Measurements from ENCODE around the gene SPRED1. TPM values are rescaled to one million over a fixed set of nuclear protein-coding genes. Genes with fewer than 3 reads are reported as not detected.
"Not testable (repeated sequence)": the region's sequence is repeated elsewhere in the genome, so short reads cannot be mapped to it uniquely, and the experiment has no call there.

Gene SPRED1
- polyA plus RNA-seq, 4 donors, result 0.89 to 30.1 (median 3.5) TPM

DNA sequence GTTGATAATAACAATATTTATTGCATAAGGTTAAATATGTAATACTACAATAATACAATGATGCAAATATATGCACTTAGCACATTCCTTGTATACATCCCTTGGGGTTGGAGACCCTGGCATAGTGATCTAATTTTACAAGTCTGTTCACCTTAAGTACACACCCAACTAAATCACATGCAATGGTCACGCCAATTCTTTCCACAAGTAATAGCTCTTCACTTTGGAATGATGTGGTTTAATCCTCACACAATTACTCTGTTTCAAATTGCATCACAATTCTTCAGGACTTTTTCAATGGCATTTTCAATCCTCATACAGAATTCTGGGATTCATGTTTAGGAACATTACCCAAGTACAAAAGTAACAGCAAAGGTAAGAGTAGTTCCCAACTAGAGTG, 27.3 kb upstream of the SPRED1 start:
- peaks cover 0 to 3% (median 0%) of the 10 kb centered on the region in 3 donors for H3K4me1 ChIP-seq (ENCODE audit: control insufficient read depth in 3 of 3, insufficient read depth in 2 of 3, low read depth in 1 of 3, low read length in 2 of 3)
- no peak overlapping the region for H3K4me3 ChIP-seq (ENCODE audit: low read depth in 1 of 3, low read length in 3 of 3)
- H3K9me3 ChIP-seq (ENCODE audit: control insufficient read depth in 2 of 2, insufficient read depth in 1 of 2, low read depth in 1 of 2, low read length in 1 of 2), result no peaks in the 10 kb centered on the region
- FAIRE-seq (no peak), DNase-seq (no peak)
- H3K36me3 ChIP-seq (ENCODE audit: control insufficient read depth in 3 of 3, insufficient read depth in 2 of 3, low read depth in 1 of 3, low read length in 3 of 3), result no peaks in the 10 kb centered on the region
- no peak overlapping the region for H3K27ac ChIP-seq (ENCODE audit: low read depth in 1 of 3, low read length in 2 of 3)
- no peaks in the 10 kb centered on the region for H3K27me3 ChIP-seq (ENCODE audit: control insufficient read depth in 3 of 3, insufficient read depth in 3 of 3, low read length in 3 of 3)
- WGBS, 3 donors, result 92 to 97% (median 96%) methylated on average over 1 of the region's 1 CpG

DNA sequence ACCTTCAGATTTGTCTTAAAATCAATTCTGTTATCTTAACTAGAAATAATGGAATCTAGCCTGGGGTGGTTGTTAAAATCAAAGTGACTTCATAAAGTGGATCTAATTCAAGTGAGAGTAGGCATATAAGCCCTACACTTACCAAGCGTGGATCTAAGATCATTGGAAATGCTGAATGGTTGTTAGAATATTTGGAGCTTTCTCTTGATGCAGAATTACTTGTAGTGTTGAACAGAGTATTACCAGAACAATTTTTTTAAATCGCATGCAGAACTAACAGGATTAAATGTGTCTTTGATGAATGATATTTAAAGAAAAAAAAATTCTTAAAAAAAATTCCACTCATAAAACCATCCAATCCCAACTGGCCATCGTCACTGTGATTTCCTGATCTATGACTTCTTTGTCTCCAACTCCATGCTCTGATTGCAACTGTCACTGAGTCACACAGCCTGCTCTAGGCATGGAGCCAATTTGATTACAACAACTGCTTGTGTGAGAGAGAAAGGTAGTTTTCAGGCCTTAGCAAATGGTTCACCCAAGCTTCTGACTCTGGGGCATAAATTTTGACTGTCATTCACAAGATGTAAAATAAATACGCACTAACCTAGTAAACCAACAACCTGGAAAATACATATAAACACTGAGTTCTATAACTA, 25.9 kb upstream of the SPRED1 start:
- Histone ChIP-seq H3K4me3 (ENCODE audit: low read depth in 1 of 3, low read length in 3 of 3) (no peak overlapping the region), H3K9me3 (ENCODE audit: control insufficient read depth in 2 of 2, insufficient read depth in 1 of 2, low read depth in 1 of 2, low read length in 1 of 2) (no peaks in the 10 kb centered on the region), H3K27me3 (ENCODE audit: control insufficient read depth in 3 of 3, insufficient read depth in 3 of 3, low read length in 3 of 3) (no peaks in the 10 kb centered on the region), H3K27ac (ENCODE audit: low read depth in 1 of 3, low read length in 2 of 3) (peak overlapping the region in 1 of 3 donors; percentile 4), H3K36me3 (ENCODE audit: control insufficient read depth in 3 of 3, insufficient read depth in 2 of 3, low read depth in 1 of 3, low read length in 3 of 3) (no peaks in the 10 kb centered on the region), H3K4me1 (ENCODE audit: control insufficient read depth in 3 of 3, insufficient read depth in 2 of 3, low read depth in 1 of 3, low read length in 2 of 3) (peaks cover 0 to 3% (median 0%) of the 10 kb centered on the region in 3 donors)
- FAIRE-seq (no peak), DNase-seq (peak; percentile 68 to 85)
- 21 to 60% (median 39%) methylated on average over 4 of the region's 4 CpGs for WGBS, 3 donors

DNA sequence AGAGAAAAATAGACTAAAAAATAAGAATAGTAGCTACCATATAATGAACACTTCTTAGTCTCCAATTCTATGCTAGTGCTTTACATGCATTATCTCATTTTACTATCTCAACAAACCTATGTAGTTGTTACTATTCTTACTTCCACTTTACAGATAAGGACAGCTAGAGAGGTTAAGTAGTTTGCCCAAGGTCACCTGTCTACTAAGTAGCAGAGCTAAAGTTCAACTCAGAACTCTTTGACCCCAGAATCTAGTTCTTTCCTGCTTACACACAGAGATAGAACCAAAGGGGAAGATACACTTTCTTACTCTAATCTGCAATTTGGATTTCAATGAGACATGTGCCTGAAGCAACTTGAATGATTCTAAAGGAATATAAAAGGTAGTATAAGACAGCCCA, 24.7 kb upstream of the SPRED1 start:
- H3K9me3 ChIP-seq (ENCODE audit: control insufficient read depth in 2 of 2, insufficient read depth in 1 of 2, low read depth in 1 of 2, low read length in 1 of 2), result no peaks in the 10 kb centered on the region
- FAIRE-seq (no peak), DNase-seq (peak in 1 of 2 donors; percentile 31)
- H3K4me1 ChIP-seq (ENCODE audit: control insufficient read depth in 3 of 3, insufficient read depth in 2 of 3, low read depth in 1 of 3, low read length in 2 of 3), result peaks cover 0 to 3% (median 0%) of the 10 kb centered on the region in 3 donors
- no peak overlapping the region for H3K4me3 ChIP-seq (ENCODE audit: low read depth in 1 of 3, low read length in 3 of 3)
- H3K27me3 ChIP-seq (ENCODE audit: control insufficient read depth in 3 of 3, insufficient read depth in 3 of 3, low read length in 3 of 3), result no peaks in the 10 kb centered on the region
- H3K27ac ChIP-seq (ENCODE audit: low read depth in 1 of 3, low read length in 2 of 3), result no peak overlapping the region
- H3K36me3 ChIP-seq (ENCODE audit: control insufficient read depth in 3 of 3, insufficient read depth in 2 of 3, low read depth in 1 of 3, low read length in 3 of 3), result no peaks in the 10 kb centered on the region

DNA sequence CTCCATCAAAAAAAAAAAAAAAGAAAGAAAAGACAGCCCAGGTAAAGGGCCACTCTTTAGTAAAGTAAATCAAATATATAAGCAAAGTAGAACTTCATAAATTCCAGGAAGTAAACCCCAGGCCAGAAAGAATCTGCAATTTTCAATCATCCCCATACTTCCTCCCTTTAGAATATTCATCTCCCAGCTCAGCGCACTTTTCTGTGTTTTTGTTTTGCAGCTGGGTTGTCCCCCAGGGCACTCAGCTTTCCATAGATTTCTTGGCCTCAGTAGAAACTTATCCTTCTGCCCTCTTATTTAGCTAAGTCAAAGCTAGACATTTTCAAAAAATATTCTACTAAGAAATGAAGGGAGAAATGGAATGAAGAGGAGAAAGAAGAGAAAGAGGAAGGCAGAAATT, 24.0 kb upstream of the SPRED1 start:
- FAIRE-seq, result no peak
- no peaks in the 10 kb centered on the region for H3K9me3 ChIP-seq (ENCODE audit: control insufficient read depth in 2 of 2, insufficient read depth in 1 of 2, low read depth in 1 of 2, low read length in 1 of 2)
- H3K27ac ChIP-seq (ENCODE audit: low read depth in 1 of 3, low read length in 2 of 3), result no peak overlapping the region
- no peak for DNase-seq
- no peaks in the 10 kb centered on the region for H3K27me3 ChIP-seq (ENCODE audit: control insufficient read depth in 3 of 3, insufficient read depth in 3 of 3, low read length in 3 of 3)
- H3K4me1 ChIP-seq (ENCODE audit: control insufficient read depth in 3 of 3, insufficient read depth in 2 of 3, low read depth in 1 of 3, low read length in 2 of 3), result peaks cover 0 to 3% (median 0%) of the 10 kb centered on the region in 3 donors
- 73 to 100% (median 97%) methylated on average over 1 of the region's 1 CpG for WGBS, 3 donors
- H3K4me3 ChIP-seq (ENCODE audit: low read depth in 1 of 3, low read length in 3 of 3), result no peak overlapping the region
- no peaks in the 10 kb centered on the region for H3K36me3 ChIP-seq (ENCODE audit: control insufficient read depth in 3 of 3, insufficient read depth in 2 of 3, low read depth in 1 of 3, low read length in 3 of 3)

DNA sequence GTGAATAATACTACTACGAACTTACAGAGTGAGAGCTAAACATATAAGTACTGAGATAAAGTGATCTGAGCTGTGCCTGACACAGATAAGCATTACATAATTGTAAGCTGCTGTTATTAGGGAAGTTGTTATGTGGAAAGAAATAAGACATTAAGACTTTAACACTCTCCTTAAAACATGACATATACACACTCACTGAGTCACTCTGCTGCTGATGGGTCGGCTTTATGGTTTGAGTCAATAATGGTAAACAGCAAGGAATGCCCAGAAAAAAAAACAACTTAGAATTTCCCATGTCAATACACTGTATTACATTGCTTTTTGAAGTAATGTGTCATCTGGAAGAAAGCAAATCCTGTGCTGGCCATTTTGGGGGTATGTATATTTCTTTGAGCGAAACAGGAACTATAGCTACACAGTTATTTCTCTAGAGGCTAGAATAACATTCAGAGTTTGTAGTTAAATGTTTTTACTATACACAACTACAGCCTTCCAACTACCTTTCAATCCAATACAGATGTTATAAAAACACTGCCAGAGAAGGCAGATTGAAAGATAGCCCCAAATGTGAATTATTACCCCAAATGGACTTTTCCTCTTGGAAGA, 22.8 kb upstream of the SPRED1 start:
- H3K27ac ChIP-seq (ENCODE audit: low read depth in 1 of 3, low read length in 2 of 3), result no peak overlapping the region
- FAIRE-seq, result no peak
- H3K27me3 ChIP-seq (ENCODE audit: control insufficient read depth in 3 of 3, insufficient read depth in 3 of 3, low read length in 3 of 3), result no peaks in the 10 kb centered on the region
- H3K4me1 ChIP-seq (ENCODE audit: control insufficient read depth in 3 of 3, insufficient read depth in 2 of 3, low read depth in 1 of 3, low read length in 2 of 3), result peaks cover 0 to 3% (median 0%) of the 10 kb centered on the region in 3 donors
- no peaks in the 10 kb centered on the region for H3K36me3 ChIP-seq (ENCODE audit: control insufficient read depth in 3 of 3, insufficient read depth in 2 of 3, low read depth in 1 of 3, low read length in 3 of 3)
- no peak overlapping the region for H3K4me3 ChIP-seq (ENCODE audit: low read depth in 1 of 3, low read length in 3 of 3)
- H3K9me3 ChIP-seq (ENCODE audit: control insufficient read depth in 2 of 2, insufficient read depth in 1 of 2, low read depth in 1 of 2, low read length in 1 of 2), result no peaks in the 10 kb centered on the region
- no peak for DNase-seq
- whole genome bisulfite sequencing, 3 donors, result 71 to 84% (median 77%) methylated on average over 3 of the region's 3 CpGs

DNA sequence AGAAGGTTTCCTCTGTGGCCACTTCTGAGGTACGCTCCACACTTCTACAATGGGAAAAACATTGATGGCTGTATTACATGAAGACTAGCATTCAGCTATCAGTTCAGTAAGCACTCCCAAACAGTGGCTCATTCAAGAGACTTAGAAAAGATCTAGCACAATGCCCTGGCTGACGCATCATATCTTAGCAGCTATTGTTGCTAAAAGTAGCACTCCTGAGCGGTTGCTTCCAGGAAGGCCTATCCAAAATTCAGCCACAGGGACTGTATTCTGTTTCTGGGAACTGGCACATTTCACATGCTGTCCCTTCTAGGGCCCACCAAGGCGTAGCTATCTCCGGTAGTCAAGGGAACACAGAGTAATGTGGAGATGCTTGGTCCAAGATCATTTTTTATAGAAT, 21.2 kb upstream of the SPRED1 start:
- Histone ChIP-seq H3K27me3 (ENCODE audit: control insufficient read depth in 3 of 3, insufficient read depth in 3 of 3, low read length in 3 of 3) (no peaks in the 10 kb centered on the region), H3K4me1 (ENCODE audit: control insufficient read depth in 3 of 3, insufficient read depth in 2 of 3, low read depth in 1 of 3, low read length in 2 of 3) (peaks cover 0 to 3% (median 0%) of the 10 kb centered on the region in 3 donors), H3K4me3 (ENCODE audit: low read depth in 1 of 3, low read length in 3 of 3) (no peak overlapping the region), H3K9me3 (ENCODE audit: control insufficient read depth in 2 of 2, insufficient read depth in 1 of 2, low read depth in 1 of 2, low read length in 1 of 2) (no peaks in the 10 kb centered on the region), H3K27ac (ENCODE audit: low read depth in 1 of 3, low read length in 2 of 3) (no peak overlapping the region), H3K36me3 (ENCODE audit: control insufficient read depth in 3 of 3, insufficient read depth in 2 of 3, low read depth in 1 of 3, low read length in 3 of 3) (no peaks in the 10 kb centered on the region)
- no peak for DNase-seq
- 90 to 96% (median 93%) methylated on average over 5 of the region's 5 CpGs for whole genome bisulfite sequencing, 3 donors
- FAIRE-seq, result no peak

DNA sequence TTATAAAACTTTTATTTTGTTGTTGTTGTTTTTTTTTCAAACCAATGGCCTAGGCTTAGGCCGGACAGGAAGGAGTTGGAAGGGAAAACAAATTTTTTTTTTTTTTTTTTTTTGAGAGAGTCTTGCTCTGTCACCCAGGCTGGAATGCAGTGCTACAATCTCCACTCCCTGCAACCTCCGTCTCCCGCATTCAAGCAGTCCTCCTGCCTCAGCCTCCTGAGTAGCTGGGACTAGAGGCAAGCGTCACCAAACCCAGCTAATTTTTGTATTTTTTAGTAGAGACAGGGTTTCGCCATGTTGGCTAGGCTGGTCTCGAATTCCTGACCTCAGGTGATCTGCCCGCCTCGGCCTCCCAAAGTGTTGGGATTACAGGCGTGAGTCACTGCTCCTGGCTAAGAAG, 15.6 kb upstream of the SPRED1 start:
- H3K9me3 ChIP-seq (ENCODE audit: control insufficient read depth in 2 of 2, insufficient read depth in 1 of 2, low read depth in 1 of 2, low read length in 1 of 2); H3K4me3 ChIP-seq (ENCODE audit: low read depth in 1 of 3, low read length in 3 of 3); H3K27me3 ChIP-seq (ENCODE audit: control insufficient read depth in 3 of 3, insufficient read depth in 3 of 3, low read length in 3 of 3); H3K27ac ChIP-seq (ENCODE audit: low read depth in 1 of 3, low read length in 2 of 3); FAIRE-seq; H3K36me3 ChIP-seq (ENCODE audit: control insufficient read depth in 3 of 3, insufficient read depth in 2 of 3, low read depth in 1 of 3, low read length in 3 of 3); DNase-seq; H3K4me1 ChIP-seq (ENCODE audit: control insufficient read depth in 3 of 3, insufficient read depth in 2 of 3, low read depth in 1 of 3, low read length in 2 of 3): not testable (repeated sequence)
- 95 to 98% (median 95%) methylated on average over 9 of the region's 9 CpGs for WGBS, 3 donors

DNA sequence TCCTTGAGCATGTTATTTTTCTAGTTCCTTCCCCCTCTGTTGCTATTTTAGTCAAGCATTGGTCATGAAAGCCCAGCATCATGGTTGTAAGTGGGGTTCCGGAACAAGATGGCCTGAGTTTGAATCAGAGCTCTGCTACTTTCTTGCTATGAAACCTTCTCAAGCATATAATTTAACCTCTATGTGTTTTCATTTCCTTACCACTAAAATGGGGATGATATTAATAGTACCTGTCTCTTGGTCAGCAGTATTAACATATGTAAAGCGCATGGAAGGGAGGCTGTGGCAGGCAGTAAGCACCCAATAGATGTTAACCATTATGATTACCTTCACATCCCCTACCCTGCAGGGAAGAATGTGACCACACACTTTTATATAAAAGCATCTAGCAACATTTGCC, 14.3 kb upstream of the SPRED1 start:
- DNase-seq (no peak), FAIRE-seq (no peak)
- WGBS, 3 donors, result 94 to 100% (median 98%) methylated on average over 2 of the region's 2 CpGs
- H3K4me1 ChIP-seq (ENCODE audit: control insufficient read depth in 3 of 3, insufficient read depth in 2 of 3, low read depth in 1 of 3, low read length in 2 of 3), result no peaks in the 10 kb centered on the region
- H3K36me3 ChIP-seq (ENCODE audit: control insufficient read depth in 3 of 3, insufficient read depth in 2 of 3, low read depth in 1 of 3, low read length in 3 of 3), result no peaks in the 10 kb centered on the region
- no peaks in the 10 kb centered on the region for H3K9me3 ChIP-seq (ENCODE audit: control insufficient read depth in 2 of 2, insufficient read depth in 1 of 2, low read depth in 1 of 2, low read length in 1 of 2)
- no peaks in the 10 kb centered on the region for H3K27me3 ChIP-seq (ENCODE audit: control insufficient read depth in 3 of 3, insufficient read depth in 3 of 3, low read length in 3 of 3)
- no peak overlapping the region for H3K4me3 ChIP-seq (ENCODE audit: low read depth in 1 of 3, low read length in 3 of 3)
- H3K27ac ChIP-seq (ENCODE audit: low read depth in 1 of 3, low read length in 2 of 3), result no peak overlapping the region

DNA sequence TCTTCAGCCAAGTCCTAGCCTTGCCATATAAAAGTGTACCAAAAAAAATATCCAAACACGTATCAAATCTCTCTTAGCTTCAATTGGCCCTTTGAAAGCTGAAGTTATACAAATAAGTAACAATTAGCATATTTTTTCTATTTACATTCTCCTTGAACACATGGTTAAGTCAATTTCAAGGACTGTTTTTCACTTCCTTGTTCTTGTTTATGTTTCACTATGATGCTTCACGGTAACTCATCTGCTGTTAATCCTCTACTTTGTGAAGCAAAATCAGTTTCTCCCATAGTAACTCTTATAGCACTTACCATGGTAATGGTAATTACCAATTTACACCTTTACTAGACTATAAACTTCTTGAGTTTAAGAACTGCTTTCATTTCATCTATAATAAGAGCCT, 10.6 kb upstream of the SPRED1 start:
- 53 to 60% (median 58%) methylated on average over 2 of the region's 2 CpGs for WGBS, 3 donors
- no peak for FAIRE-seq

More for the DNA sequence above, 10.6 kb upstream of the SPRED1 start:
- Histone ChIP-seq H3K4me3 (ENCODE audit: low read depth in 1 of 3, low read length in 3 of 3) (no peak overlapping the region), H3K4me1 (ENCODE audit: control insufficient read depth in 3 of 3, insufficient read depth in 2 of 3, low read depth in 1 of 3, low read length in 2 of 3) (no peaks in the 10 kb centered on the region), H3K36me3 (ENCODE audit: control insufficient read depth in 3 of 3, insufficient read depth in 2 of 3, low read depth in 1 of 3, low read length in 3 of 3) (no peaks in the 10 kb centered on the region), H3K9me3 (ENCODE audit: control insufficient read depth in 2 of 2, insufficient read depth in 1 of 2, low read depth in 1 of 2, low read length in 1 of 2) (no peaks in the 10 kb centered on the region), H3K27me3 (ENCODE audit: control insufficient read depth in 3 of 3, insufficient read depth in 3 of 3, low read length in 3 of 3) (no peaks in the 10 kb centered on the region), H3K27ac (ENCODE audit: low read depth in 1 of 3, low read length in 2 of 3) (no peak overlapping the region)
- no peak for DNase-seq

Data from small intestine (tissue), 7 donors.